ENCODE results near the gene GDAP1L1.
"Not testable (repeated sequence)": the region's sequence is repeated elsewhere in the genome, so short reads cannot be mapped to it uniquely, and the experiment has no call there.

The GDAP1L1 gene

DNA sequence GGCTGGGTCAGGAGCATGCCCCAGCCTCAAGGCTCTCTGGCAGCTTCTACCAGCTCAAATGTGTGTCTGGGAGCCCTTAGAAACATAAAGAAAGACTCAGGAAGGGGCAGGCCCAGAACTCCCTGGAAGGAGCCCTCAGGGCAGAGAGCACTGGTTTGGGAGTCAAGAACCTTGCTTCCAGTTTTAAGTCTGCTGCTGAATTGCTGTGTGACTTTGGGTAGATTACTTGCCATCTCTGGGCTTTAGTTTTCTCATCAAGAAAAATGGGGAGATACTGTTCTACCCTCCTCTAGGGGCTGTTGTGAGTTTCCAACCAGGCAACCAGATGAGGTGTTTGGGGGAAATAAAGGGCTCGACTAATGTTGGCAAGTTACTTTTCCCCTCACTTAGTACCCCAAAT is 8.8 kb downstream of the GDAP1L1 start:
- no peak for DNase-seq (ENCODE audit: low read depth)

DNA sequence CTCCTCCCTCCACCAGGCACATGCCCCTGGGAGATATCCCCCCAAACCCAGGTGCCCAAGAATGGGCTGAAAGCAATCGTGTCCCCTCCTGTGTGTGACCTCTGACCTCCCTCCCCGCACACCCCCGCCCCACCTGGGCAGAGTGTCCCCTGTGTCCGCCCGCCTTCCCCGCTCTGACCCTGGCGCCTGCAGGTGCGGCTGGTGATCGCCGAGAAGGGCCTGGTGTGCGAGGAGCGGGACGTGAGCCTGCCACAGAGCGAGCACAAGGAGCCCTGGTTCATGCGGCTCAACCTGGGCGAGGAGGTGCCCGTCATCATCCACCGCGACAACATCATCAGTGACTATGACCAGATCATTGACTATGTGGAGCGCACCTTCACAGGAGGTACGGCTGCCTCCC is 9.9 kb downstream of the GDAP1L1 start:
- no peak for DNase-seq (ENCODE audit: low read depth)

DNA sequence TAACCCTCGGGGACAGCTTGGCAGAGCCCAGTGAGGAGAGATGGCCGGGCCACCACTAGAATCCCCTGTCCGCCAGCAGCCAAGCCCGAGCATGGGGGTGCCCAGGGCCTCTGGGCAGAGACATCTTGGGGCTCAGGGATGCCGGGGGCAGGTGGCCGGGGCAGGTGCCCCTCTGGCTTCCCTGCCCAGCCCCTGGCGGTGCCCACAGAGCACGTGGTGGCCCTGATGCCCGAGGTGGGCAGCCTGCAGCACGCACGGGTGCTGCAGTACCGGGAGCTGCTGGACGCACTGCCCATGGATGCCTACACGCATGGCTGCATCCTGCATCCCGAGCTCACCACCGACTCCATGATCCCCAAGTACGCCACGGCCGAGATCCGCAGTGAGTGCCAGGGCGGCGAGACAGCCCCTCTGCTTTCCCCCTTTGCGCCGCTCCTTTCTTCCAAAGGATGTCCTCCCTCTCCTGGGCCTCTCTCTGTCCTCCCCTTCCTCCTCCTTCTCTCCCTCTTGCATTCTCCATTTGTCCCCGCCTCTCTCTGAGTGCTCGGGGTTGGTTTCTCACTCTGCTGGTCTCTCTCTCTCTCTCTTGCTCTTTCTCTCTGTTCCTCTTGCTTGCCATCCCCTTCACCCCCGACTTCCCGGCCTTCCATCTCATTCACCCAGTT is 11.2 kb downstream of the GDAP1L1 start:
- DNase-seq (ENCODE audit: low read depth), result no peak

DNA sequence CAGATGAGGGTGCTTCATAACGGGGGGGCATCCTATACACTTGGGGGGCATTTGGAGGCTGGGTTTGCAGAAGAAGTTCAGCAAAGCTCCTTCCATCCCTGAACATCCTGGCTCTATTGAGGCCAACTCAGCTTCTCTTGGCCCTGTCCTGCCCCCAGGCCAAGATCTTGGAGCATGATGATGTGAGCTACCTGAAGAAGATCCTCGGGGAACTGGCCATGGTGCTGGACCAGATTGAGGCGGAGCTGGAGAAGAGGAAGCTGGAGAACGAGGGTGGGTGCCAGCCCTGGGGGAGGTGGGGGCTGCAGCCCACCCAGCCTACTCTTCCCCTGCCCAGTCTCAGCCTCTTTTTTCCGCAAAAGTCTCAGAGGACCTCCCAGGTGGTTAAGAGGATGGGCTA is 17.2 kb downstream of the GDAP1L1 start:
- no peak for DNase-seq (ENCODE audit: low read depth)

DNA sequence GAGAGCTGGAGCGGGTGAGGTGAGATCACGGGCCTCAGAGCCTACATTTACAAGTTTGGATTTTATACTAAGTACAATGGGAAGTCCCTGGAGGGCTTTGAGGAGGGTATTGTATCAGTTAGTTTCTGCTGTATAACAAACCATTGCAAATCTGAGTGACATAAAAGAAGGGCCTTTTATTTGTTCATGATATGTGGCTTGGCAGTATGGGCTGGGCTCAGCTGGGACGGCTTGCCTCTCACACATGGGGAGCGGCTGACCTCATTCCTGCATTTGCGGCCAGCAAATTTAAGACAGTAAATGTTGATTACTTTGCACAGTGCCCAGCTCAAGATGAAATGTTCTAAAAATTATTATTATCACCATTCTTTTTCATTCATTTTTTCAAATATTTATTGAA is 21.7 kb downstream of the GDAP1L1 start:
- DNase-seq (ENCODE audit: low read depth), result no peak

DNA sequence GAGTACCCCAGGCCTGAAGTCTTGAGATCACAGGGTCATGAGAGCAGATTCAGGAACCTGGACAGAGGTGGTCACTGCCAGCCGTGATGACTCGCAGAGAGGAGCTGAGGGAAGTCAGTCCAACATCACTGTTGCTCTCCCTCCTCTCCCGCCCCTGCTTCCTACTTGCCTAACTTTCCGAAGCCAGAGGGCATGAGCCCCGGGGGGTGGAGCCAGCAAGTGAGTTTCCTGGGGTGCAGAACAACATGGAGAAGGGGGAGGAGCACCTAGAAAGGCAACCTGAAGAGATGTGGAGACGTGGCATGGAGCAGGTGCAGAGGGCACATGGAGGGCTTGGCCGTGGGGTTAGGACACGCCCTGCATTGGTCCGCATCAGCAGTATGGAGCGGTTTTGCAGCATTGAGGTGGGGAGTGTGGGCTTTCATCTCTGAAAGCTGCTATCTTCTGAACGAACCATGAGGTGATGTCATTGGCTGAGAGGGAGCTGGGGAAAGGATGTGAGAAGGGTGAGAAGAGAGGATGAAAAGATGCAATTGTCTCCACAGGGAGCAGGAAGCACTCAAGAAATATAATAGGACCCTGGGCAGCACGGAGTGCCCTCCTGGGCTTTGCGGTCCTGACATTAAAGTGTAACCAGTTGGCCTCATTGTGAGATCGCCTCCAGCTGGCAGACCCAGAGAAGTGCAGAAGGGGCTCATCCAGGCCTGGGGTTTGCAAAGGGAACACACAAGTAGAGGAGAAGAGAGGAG is 25.0 kb downstream of the GDAP1L1 start:
- DNase-seq (ENCODE audit: low read depth), result no peak

DNA sequence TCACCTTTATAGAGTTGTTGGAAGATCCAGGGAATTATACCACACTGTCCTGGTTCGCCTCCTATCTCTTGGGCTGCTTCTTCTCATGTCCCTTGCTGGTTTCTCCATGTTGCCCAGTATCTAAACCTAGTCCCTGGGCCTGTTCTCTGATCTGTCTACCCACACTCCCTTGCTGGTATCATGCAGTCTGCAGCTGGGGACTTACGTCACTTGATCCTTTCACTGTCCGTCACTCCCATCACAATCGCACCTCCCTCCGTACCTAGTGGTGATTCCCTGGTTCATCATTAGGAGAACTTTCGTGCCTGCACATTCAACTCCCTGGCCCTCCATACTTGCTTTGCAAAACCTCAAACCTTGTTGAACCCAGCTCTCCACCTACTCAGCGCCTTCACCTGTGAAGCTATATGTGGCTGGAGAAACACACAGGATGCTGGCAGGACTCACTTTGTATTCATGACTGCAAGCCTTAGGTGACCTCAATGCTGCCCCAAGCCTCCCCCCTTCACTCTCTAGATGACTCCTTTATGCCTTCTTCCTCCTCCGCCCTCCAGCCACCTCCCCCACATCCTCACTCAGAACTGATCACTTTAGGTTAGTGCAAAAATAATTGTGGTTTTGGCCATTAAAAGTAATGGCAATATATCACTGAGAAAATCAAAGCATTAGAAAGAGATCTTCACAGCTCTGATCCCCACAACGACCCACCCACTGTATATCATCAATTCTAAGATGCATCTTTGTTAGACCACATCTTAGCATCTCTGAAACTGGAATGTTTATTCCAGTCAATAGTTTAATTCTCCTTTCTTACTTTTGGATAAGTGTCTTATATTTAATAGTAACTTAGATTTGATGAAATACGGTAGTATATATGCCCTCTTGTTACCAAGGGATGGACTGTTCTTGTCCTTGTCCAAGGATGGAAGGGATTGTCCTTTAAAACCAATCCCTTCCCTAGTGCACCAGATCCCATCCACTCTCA is 26.4 kb downstream of the GDAP1L1 start:
- DNase-seq (ENCODE audit: low read depth), result no peak

DNA sequence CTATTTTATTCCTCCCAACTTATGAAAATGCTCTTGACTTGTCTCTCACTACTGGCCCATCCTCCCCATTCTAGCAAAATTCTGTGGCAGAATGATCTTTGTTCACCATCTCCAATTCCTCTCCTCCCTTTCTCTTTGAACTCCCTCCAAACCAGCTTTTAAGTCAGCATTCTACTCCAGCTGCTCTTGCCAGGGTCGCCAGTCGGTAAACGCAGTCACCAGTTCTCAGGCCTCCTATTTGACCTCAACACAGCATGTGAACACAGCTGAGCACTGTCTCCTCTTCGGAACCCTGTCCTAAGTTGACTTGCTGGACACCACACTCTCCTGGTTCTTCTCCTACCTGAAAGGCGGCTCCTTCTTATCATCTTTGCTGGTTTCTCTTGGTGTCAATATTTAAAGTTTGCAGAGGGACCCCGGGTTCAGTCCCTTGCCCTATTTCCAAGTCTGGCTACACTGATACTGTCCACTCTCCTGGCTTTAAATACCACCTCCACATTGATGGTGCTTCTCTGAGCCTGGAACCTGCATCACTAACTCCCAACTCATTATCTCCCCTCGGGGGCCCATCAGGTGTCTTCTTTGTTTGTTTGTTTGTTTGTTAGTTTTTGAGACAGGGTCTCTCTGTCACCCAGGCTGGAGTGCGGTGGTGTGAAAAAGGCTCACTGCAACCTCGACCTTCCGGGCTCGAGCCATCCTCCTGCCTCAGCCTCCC is 27.4 kb downstream of the GDAP1L1 start:
- DNase-seq (ENCODE audit: low read depth), result no peak

DNA sequence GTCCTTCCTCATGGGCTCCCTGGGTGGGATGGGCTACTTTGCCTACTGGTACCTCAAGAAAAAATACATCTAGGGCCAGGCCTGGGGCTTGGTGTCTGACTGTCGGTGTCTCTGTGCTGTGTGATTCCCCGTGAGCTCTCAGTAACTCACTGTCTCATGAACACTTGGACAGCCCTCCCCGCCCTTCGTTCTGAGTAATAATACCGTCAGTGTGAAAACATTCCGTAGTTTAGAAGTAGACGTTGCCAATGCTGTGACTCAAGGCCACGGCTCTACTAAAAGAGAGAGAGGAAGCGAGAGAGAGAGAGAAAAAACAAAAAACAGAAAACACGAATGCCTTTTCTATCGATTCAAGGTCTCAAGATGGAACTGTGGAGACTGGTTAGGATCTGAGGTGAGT is 32.1 kb downstream of the GDAP1L1 start:
- DNase-seq (ENCODE audit: low read depth), result no peak

DNA sequence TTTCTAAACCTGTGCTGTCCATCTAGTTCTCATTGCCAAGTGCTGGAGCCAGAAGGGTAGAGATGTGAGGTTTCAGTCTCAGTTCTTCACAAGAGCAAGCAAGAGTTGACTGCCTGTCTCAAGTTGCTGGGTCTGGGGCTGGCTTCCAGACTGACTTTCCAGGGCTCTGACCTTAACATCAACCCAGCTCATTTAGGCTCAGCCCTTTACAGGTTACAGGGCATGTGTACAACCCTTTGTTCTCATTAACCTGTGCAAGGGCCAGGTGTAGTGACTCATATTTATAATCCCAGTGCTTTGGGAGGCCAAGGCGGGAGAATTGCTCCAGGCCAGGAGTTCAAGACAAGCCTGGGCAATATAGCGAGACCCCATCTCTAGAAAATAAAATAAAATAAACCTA is 33.3 kb downstream of the GDAP1L1 start:
- no peak for DNase-seq (ENCODE audit: low read depth)

DNA sequence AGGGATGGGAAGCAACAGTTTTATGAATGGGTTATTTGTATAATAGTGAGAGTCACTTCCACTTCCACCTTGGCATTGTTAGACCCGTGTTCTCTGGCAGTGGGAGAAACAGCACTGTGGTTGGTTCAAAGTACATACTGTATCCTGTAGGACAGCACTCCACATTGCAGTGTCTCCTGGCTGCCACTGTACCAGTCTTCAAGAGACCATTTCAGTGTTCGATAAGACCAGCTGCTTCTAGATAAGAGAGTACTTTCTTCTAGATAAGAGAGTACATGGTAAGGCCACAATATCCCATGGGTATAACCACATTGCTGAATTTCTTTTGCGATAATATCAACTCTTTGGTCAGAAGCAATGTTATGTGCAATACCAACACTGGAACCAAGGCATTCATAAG is 35.1 kb downstream of the GDAP1L1 start:
- no peak for DNase-seq (ENCODE audit: low read depth)

DNA sequence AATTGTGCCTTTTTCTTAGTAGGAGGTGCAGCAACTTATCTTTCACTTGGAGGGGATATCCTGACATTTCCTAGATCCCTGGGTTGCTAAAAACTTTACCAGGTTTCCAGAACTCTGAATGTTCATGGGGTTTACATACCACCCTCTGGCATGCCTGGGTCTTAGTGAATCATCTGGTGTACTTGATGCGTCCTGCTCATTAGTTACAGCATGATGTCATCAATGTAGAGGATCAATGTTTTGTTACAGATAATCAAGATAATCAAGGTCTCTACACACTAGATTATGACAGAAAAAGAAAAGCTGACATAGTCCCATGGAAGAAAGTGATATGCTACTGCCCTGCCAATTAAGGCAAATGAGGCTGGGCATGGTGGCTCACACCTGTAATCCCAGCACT is 36.9 kb downstream of the GDAP1L1 start:
- no peak for DNase-seq (ENCODE audit: low read depth)

DNA sequence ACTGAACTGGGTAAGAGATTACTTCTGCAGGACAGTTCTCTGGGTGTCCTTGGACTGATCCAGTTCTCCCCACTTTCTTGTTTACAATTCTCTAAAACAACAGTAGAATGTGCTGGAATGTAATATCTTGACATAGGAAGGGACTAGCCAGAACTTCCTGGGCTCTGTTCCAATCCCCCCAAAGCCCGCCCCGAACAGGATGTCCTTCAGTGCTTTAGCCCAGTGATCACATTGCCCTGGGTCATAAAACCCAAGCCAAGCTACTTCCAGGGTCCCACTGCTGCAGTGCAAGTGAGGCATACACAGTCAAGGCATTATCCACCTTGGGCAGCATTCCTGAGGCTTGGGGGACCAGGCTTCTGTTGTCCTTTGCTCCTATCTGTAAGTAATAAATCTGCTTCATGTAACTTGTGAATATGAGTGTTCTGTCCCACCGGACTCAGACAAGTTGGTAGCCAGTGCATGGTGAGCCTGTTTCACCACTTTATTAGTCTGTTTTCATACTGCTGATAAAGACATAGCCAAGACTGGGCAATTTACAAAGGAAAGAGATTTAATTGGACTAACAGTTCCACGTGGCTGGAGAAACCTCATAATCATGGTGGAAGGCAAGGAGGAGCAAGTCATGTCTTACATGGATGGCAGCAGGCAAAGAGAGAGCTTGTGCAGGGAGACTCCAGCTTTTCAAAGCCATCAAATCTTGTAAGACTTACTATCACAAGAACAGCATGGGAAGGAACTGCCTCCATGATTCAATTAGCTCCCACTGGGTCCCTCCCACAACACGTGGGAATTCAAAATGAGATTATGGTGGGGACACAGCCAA is 40.4 kb downstream of the GDAP1L1 start:
- DNase-seq (ENCODE audit: low read depth), result no peak

DNA sequence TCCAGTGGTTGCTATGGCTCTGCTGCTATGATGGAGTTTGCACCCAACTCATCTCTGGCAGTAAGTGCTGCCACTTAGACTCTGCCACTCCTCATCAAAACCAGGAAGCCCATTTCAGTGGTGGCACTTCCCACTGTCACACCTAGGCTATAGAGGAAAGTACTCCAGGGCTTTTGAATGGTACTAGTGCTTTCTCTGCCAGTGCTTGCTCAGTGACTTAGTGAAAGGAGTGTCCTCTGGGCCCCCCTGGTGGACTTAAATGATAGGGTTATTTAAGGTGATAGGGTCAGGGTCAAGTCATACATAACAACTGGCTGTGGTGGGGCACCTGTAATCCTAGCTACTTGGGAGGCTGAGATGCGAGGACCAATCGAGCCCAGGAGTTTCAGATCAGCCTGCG is 41.1 kb downstream of the GDAP1L1 start:
- DNase-seq (ENCODE audit: low read depth), result no peak

DNA sequence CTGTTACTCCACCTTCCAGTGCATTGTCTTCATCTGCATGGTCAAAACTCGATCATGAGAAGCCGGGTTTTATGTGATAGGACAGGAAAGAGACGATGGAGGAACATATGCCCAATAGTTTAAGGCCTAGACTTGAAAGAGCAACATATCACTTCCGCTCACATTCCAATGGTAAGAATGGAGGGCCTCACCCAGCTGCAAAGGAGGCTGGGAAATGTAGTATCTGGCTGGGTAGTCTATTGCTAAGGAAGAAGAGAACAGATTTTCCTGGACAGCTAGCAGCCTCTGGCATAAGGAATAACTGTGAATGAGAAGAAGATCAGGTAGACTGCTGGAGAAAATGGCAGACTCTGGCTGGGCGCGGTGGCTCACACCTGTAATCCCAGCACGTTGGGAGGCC is 44.6 kb downstream of the GDAP1L1 start:
- DNase-seq (ENCODE audit: low read depth), result no peak

DNA sequence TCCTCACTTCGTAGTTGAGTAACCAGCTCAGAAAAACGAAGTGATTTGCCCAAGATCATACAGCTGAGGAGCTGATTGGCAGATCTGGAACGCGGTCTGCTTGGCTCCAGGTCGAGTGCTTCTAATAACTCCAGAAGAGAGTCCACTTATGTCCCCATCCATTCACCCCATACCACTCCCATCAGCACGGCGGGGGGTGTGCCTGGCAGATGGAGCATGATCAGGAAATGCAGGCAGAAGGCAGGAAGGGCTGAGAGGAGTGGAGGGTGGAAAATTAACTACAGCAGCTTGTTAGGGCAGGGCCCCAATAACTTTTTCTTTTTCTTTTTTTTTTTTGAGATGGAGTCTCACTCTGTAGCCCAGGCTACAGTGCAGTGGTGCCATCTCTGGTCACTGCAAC is 48.9 kb downstream of the GDAP1L1 start:
- no peak for DNase-seq (ENCODE audit: low read depth)

DNA sequence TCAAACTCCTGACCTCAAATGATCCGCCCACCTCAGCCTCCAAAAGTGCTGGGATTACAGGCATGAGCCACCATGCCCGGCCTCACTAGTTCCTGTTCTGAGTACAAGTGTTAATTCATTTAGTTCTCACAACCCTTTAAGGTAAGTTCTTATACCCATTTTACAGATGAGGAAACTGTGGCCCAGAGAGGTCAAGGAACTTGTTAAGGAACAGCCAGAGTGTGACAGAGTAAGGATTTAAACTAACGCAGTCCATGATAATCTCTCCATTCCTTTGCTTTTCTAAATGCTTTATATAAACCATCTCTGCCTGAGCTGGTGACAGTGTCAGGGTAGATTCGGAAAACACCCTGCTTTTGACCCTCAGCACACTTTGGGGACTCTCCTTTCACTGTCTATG is 50.6 kb downstream of the GDAP1L1 start:
- no peak for DNase-seq (ENCODE audit: low read depth)

DNA sequence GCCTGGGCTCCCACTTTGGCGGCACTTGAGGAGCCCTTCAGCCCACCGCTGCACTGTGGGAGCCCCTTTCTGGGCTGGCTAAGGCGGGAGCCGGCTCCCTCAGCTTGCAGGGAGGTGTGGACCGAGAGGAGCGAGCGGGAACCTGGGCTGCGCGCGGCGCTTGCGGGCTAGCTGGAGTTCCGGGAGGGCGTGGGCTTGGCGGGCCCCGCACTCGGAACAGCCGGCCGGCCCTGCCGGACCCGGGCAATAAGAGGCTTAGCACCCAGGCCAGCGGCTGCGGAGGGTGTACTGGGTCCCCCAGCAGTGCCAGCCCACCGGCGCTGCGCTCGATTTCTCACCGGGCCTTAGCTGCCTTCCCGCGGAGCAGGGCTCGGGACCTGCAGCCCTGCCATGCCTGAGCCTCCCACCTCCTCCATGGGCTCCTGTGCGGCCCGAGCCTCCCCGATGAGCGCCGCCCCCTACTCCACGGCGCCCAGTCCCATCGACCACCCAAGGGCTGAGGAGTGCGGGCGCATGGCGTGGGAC is 52.0 kb downstream of the GDAP1L1 start:
- DNase-seq (ENCODE audit: low read depth), result not testable (repeated sequence)

DNA sequence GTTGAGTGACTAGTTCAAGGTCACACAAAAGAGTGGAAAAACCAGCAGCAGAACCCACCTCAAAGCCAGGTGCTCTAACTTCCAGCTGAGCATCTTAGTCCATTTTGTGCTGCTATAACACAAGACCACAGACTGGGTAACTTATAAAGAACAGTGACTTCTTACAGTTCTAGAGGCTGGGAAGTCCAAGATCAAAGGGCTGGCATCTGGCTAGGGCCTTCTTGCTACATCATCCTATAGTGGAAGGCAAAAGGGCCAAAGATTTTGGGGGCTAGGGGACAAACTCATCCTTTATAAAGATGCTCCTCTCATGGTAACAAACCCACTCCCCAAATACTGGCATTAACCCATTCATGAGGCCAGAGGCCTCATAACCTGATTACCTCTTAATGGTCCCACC is 54.2 kb downstream of the GDAP1L1 start:
- no peak for DNase-seq (ENCODE audit: low read depth)

DNA sequence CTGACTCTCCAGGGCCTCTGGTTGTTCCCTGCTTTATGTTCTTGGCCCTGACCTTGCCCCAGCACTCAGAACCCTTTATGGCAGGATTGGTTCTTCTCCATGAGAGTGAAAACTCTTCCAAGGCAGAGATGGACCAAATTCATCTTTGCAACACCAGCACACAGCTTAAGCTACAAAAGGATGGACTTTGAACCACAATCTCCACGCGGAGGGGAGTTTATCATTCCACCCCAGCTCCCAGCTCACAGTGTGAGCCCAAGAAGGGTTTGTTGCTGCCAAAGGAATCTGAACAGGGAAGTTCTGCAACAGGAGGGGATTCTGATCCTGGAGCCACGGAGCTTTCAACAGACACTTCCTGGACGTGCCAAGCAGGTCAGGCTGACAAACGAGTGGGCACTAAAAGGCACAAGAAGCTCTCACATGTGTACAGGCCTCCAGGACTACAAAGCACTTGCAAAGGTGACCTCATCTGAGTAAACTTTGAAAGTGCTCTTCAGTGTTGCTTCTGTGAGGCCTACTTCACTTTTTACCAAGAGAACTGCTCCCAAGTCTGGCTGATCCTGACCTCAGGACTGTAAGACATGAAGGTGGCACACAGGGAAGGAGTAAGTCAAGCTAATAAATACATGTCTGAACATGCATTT is 55.0 kb downstream of the GDAP1L1 start:
- DNase-seq (ENCODE audit: low read depth), result no peak

Measured in T follicular helper cell (primary cell).